ENCODE results near the gene HAX1.
"Not testable (repeated sequence)": the region's sequence is repeated elsewhere in the genome, so short reads cannot be mapped to it uniquely, and the experiment has no call there.

HAX1 gene

DNA sequence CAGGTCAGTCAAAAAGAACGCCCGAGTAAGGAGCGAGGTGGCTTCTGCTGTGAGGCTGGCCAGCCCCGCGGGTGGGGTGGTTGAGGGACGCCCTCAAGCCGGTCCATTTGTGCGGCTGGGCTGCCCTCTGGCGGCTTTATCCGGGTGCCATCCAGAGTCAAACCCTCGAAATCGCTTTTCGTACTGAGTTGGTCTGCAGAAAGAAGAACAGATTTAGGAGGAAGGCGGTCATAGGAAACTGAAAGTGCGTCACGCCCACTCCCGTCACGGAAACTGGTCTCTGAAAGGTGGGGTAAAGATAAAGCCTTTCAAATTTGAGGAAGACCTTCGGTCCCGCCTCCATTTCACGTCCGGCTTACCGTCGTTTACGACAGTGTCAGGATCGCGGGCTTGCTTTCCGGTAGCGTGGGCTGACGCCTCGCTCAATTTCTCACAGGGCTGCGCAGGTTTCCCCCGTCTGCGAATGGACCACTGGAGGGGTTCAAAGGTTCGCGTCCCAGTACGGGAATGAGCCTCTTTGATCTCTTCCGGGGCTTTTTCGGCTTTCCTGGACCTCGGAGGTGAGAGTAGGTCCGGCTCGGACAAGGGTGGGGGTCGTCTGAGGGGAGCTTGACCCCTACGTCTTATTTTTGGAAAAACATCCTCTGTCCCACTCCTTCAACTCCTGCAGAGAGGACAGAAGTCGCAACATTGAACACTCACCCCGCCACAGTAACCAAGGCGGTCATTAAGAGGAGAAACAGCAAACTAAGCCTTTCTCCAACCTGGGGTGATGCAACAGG is at the start of gene HAX1:
HAX1 (plus strand) TSS at position 413 of the 782 bp plus-strand sequence; CDS start at position 508, 95 bp downstream.
- peak; percentile 98 for DNase-seq (ENCODE audit: low read depth)

- DNase-seq (ENCODE audit: low read depth) = no peak
Observed at GRCh38 chr1:154222918-154223317, 49.5 kb upstream of the HAX1 start.

- DNase-seq (ENCODE audit: low read depth) = no peak
Observed at GRCh38 chr1:154223621-154224020, 48.8 kb upstream of the HAX1 start.

DNA sequence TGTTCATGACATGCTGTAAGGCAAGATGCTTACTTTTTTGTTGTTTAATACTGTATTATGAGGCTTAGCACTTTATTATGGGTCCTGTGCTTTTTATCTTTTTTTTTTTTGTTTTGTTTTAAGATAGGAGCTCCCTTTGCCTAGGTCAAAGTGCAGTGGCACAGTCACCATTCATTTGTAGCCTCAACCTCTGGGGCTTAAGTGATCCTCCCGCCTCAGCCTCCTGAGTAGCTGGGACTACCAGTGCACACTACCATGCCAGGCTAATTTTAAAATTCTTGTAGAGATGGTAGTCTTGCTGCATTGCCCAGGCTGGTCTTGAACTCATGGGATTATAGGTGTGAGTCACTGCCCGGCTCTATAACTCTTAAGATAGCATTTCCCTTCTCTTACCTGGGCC is 47.1 kb upstream of the HAX1 start:
- no peak for DNase-seq (ENCODE audit: low read depth)

GRCh38 chr1:154231112-154231511 is 41.3 kb upstream of the HAX1 start:
- DNase-seq (ENCODE audit: low read depth) = not testable (repeated sequence)

GRCh38 chr1:154233127-154233526 is 39.3 kb upstream of the HAX1 start:
- DNase-seq (ENCODE audit: low read depth) = not testable (repeated sequence)

DNA sequence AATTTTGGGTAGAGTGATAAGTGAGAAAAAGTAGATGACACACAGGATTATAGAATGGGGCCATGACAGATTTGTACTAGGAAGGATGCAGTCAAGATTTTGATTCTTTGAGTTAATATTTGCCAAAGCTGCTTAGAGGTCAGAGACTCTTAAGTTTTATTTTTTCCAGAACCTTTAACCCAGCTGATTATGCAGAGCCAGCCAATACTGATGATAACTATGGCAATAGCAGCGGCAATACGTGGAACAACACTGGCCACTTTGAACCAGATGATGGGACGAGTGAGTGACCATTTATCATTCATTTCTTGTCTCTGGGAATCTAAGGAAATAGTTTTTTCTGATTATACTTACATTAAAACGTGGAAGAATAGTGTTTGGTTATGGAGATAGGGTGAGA is 35.6 kb upstream of the HAX1 start:
- no peak for DNase-seq (ENCODE audit: low read depth)

- DNase-seq (ENCODE audit: low read depth) = no peak
Observed at GRCh38 chr1:154237435-154237834, 35.0 kb upstream of the HAX1 start.

DNA sequence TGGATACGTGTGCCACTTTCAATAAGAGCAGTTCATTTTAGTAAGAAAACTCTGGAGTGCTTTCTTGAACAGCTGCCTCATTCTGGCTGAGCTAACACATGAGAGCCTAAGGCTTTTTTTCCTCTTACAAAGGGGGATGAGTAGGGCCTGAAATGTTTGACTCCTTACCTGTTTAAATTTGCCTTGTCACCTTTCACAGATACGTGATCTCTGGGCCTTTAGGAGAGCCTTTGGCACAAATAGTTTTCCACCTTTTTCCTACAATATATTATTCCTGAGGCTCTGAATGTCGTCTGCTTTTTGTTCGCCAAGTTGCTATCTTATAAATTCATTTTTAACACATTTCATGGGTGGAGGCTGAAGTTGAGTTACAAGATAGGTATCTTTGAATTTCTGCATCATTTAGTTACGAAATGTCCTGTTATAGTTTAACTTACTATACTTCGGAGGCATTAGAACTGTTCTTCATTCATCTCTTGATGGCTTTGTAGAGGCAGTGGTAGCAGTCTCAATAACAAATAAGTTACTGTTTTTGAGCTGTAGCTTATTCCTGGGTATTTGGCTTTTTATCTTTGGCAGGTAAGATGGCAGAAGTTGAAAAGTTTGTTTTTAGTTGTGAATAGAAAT is 34.4 kb upstream of the HAX1 start:
- no peak for DNase-seq (ENCODE audit: low read depth)

- DNase-seq (ENCODE audit: low read depth) = no peak
Observed at GRCh38 chr1:154239491-154239890, 32.9 kb upstream of the HAX1 start.

DNA sequence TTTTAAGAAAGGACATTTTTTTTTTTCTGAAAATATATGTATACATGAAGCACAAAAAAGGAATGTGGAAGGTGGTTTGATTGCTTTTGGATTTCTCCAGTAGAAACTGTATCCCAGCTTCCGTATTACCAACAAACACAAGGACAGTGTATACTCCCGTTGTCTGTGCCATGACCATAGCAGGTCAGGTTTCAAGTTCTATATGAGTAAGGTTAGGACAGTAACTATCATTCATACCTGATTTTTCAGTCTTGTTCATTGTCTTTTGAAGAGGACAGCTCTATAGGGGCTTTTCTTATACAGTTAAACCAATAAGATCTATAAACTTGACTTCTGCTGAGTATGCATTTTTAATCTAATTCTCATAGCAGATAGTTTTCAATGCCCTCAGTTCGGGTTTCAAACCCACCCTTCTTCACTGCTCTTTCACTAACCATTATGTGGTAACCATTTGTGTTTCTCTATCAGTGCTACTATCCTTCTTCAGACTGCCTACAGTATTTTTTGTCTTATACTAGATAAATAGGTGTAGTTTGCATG is 32.1 kb upstream of the HAX1 start:
- DNase-seq (ENCODE audit: low read depth) = no peak

DNA sequence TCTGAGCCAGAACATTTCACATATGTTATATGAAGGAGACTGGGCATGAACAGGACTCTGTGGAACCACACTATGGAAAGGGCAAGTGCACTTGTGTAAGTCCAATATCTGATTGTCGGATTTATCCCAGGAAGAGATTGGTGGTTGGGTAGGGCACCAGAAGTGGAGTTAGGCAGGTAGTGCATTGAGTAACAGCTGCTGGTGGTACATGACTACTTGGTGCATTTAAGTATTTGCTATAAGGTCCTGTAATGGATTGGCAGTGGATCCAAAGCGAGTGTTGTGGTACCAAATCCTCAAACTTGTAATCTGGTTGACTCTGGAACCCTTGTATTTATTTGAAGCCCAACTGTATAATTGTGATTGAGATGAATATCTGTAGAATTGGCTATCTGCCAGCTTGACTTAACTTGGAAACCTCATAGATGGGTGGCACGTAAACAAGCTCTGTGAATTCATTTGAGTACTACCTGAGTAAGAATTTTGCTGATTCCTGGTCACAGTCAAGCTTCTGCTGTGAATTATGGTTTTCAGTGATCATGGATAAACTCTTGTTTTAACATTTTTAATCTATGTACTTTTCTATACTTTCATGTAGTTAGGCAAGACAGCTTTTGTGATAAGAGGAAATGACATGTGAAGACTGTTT is 30.6 kb upstream of the HAX1 start:
- DNase-seq (ENCODE audit: low read depth) = no peak

- DNase-seq (ENCODE audit: low read depth) = no peak
Observed at GRCh38 chr1:154253671-154254070, 18.8 kb upstream of the HAX1 start.

DNA sequence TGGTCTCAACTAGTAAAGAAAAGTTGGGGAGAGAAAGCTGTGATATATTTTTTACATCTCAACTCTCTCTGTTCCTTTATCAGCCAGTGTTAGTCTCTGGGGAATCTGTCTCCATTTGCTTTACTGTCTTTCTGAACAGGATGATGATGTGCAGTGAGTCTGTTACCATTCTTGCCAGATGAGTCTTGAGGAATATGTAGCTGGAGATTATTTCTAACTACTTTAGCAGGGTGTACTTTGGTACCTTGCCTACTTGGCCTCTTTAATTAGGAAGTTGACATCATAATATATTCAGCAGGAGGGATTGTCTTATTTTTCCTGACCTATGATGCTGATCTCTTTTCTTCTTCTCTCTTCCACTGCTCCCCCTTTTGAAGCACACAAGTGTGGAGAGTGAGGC is 15.7 kb upstream of the HAX1 start:
- no peak for DNase-seq (ENCODE audit: low read depth)

DNA sequence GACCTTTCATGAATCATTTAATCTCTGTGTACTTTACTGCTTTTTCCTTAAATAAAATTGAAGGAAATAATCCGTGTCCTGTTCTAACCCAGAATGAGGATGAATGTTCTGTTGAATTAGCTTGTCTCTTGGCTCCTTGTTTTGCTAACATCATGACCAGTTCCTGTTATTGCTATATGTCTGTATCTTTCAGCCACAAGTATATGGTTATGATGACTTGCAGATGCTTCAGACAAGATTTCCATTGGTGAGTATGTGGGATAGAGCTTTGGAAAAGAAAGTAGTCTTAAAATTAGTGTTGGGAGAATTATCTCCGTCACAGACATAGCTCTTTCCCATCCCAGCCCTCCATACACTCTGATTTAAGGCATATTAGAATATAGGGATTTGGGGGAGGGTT is 13.6 kb upstream of the HAX1 start:
- DNase-seq (ENCODE audit: low read depth) = no peak

GRCh38 chr1:154260127-154260526 is 12.3 kb upstream of the HAX1 start:
- DNase-seq (ENCODE audit: low read depth) = no peak

DNA sequence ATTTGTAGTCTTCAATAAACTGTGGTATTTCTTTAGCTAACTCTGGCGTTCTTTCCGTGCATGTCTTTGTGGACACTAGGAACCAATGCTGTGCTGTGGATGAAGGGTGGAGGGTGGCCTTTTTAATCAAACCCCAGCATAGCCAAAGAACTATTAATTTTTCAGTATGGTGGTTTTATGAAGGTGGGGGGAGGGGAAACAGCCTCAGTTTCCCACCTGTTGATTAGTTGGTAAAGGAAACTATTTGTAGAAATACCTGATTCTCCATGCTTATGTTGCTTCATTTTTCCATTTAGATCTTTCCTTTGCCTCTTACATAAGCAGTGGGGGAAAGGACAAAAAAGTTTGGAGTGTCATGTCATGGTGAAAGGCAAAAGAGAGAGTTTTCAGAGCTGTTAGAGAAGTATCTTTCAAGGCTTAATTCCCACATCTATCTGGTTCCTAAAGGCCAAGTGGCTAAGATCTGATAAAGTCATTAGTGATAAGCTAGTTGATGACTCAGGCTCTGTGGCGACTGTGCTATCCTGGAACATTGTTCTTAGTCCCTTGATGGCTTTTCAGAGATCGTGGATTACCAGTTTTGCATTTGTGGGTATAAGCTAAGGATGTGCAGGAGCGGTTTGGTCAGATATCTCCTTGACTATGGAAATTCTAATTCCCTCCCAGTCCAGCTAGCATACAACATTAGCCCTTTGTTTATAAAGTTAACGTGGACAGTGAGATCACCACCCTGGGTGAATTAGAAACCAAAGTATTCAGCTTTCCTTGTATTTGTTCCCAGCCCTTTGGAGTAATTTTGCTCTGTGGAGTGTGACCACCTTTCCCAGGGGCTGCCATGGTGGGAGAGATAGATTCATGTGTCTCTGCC is 8.7 kb upstream of the HAX1 start:
- DNase-seq (ENCODE audit: low read depth) = no peak

GRCh38 chr1:154264454-154264853 is 8.0 kb upstream of the HAX1 start:
- no peak for DNase-seq (ENCODE audit: low read depth)

GRCh38 chr1:154265586-154265985 is 6.8 kb upstream of the HAX1 start:
- DNase-seq (ENCODE audit: low read depth) = no peak

- DNase-seq (ENCODE audit: low read depth) = no peak
Observed at GRCh38 chr1:154270833-154271232, 1.6 kb upstream of the HAX1 start.

- DNase-seq (ENCODE audit: low read depth) = no peak
Observed at GRCh38 chr1:154272999-154273563, 652 bp downstream of the HAX1 start.

GRCh38 chr1:154276797-154277196 is 4.4 kb downstream of the HAX1 start:
- no peak for DNase-seq (ENCODE audit: low read depth)

Measured in stimulated activated CD4-positive, alpha-beta T cell treated with anti-CD3 and anti-CD28 coated beads, Interleukin-2, amount 100 ng/mL, for 4 hours (primary cell).